ENCODE results near the gene WWOX.

The WWOX gene

GRCh38 chr16:78608305-78608776, 508.9 kb downstream of the WWOX start:
- H3K4me2 ChIP-seq (ENCODE audit: low read depth, low read length) = no peak overlapping the region
- no peaks in the 10 kb centered on the region for H3K36me3 ChIP-seq (replicated peaks; ENCODE audit: insufficient read depth, low read length)
- no peaks in the 10 kb centered on the region for H3K4me1 ChIP-seq (ENCODE audit: low read length)
- no peak overlapping the region for H3K4me3 ChIP-seq (ENCODE audit: low read length)
- H3K27me3 ChIP-seq (replicated peaks; ENCODE audit: insufficient read depth, low read length) = no peaks in the 10 kb centered on the region
- TF ChIP-seq EZH2phosphoT487 (IDR thresholded peaks at IDR 0.05; ENCODE audit: low read length) (no peak), EZH2 (optimal IDR thresholded peaks at IDR 0.05; ENCODE audit: low read depth, low read length) (no peak)
- TF ChIP-seq, protein P1, sequence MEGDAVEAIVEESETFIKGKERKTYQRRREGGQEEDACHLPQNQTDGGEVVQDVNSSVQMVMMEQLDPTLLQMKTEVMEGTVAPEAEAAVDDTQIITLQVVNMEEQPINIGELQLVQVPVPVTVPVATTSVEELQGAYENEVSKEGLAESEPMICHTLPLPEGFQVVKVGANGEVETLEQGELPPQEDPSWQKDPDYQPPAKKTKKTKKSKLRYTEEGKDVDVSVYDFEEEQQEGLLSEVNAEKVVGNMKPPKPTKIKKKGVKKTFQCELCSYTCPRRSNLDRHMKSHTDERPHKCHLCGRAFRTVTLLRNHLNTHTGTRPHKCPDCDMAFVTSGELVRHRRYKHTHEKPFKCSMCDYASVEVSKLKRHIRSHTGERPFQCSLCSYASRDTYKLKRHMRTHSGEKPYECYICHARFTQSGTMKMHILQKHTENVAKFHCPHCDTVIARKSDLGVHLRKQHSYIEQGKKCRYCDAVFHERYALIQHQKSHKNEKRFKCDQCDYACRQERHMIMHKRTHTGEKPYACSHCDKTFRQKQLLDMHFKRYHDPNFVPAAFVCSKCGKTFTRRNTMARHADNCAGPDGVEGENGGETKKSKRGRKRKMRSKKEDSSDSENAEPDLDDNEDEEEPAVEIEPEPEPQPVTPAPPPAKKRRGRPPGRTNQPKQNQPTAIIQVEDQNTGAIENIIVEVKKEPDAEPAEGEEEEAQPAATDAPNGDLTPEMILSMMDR (IDR thresholded peaks at IDR 0.05; ENCODE audit: low read length) = no peak
- H4K20me1 ChIP-seq (ENCODE audit: insufficient read depth, low read length) = no peaks in the 10 kb centered on the region
- no peak overlapping the region for H3K9ac ChIP-seq (ENCODE audit: low read length)
- H3K27ac ChIP-seq (ENCODE audit: low read length) = no peak overlapping the region
- H3K9me2 ChIP-seq (replicated peaks; ENCODE audit: insufficient read depth, low read length) = no peaks in the 10 kb centered on the region
- H3K79me2 ChIP-seq (ENCODE audit: low read length) = no peaks in the 10 kb centered on the region
- no peak for DNase-seq
- H3K9me3 ChIP-seq (replicated peaks; ENCODE audit: insufficient read depth, low read length) = no peaks in the 10 kb centered on the region
- no peaks in the 10 kb centered on the region for H3F3A ChIP-seq (ENCODE audit: insufficient read depth, low read length)
- no peak overlapping the region for H2AFZ ChIP-seq (ENCODE audit: low read length)

DNA sequence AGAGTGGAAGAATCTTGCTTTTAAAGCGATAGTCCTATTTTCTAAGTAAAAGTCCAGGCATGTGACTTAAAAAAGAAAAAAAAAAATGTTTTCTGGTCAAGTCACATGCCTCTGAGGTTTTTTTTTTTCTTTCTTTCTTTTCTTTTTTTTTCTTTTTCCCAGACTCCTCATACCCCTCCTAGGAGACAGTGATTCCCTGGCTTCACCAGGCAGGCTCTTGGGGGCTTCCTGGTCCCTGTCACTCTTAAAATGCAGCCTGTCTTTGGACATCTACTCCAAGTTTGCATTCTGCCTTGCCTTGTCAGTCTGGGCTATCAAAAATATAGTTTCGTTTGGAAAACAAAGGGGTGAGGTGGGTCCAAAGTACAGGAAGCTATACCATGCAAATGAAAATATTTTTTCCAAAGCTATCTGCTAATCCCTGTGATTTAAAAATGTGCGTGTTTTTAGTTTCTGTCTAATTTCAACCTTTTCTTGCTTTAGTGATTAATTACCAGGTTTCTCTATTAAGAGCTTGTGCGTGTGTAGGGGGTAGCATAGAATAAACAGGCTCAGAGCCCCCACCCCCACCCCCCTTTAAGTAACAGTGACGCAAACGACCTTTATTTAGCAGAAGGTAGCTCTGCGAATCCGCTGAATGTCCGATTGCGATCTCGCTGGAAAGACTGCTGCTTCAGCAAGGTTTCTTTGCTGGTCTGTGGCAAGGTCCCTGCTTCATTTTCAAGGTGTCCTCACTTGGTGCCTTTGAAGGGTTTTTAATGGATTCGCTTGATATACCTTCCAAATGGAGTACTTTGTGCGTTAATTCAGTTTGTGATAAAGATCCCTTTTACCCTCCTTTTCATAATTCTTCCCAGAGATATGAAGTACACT, 510.2 kb downstream of the WWOX start:
- H2AFZ ChIP-seq (ENCODE audit: low read length) = no peak overlapping the region
- H3K36me3 ChIP-seq (replicated peaks; ENCODE audit: insufficient read depth, low read length) = no peaks in the 10 kb centered on the region
- no peaks in the 10 kb centered on the region for H3F3A ChIP-seq (ENCODE audit: insufficient read depth, low read length)
- H3K9ac ChIP-seq (ENCODE audit: low read length) = no peak overlapping the region
- no peaks in the 10 kb centered on the region for H4K20me1 ChIP-seq (ENCODE audit: insufficient read depth, low read length)
- H3K27ac ChIP-seq (ENCODE audit: low read length) = no peak overlapping the region
- no peaks in the 10 kb centered on the region for H3K9me2 ChIP-seq (replicated peaks; ENCODE audit: insufficient read depth, low read length)
- TF ChIP-seq, protein P1 (IDR thresholded peaks at IDR 0.05; ENCODE audit: low read length) = no peak
- TF ChIP-seq EZH2phosphoT487 (IDR thresholded peaks at IDR 0.05; ENCODE audit: low read length) = no peak
- TF ChIP-seq EZH2 (optimal IDR thresholded peaks at IDR 0.05; ENCODE audit: low read depth, low read length) = no peak
- no peaks in the 10 kb centered on the region for H3K27me3 ChIP-seq (replicated peaks; ENCODE audit: insufficient read depth, low read length)
- no peaks in the 10 kb centered on the region for H3K9me3 ChIP-seq (replicated peaks; ENCODE audit: insufficient read depth, low read length)
- no peaks in the 10 kb centered on the region for H3K79me2 ChIP-seq (ENCODE audit: low read length)
- H3K4me3 ChIP-seq (ENCODE audit: low read length) = no peak overlapping the region
- DNase-seq = no peak
- no peak overlapping the region for H3K4me2 ChIP-seq (ENCODE audit: low read depth, low read length)
- H3K4me1 ChIP-seq (ENCODE audit: low read length) = no peaks in the 10 kb centered on the region

- DNase-seq = no peak
- H3K27me3 ChIP-seq (replicated peaks; ENCODE audit: insufficient read depth, low read length) = no peaks in the 10 kb centered on the region
- H3K9me3 ChIP-seq (replicated peaks; ENCODE audit: insufficient read depth, low read length) = no peaks in the 10 kb centered on the region
- no peaks in the 10 kb centered on the region for H3K4me1 ChIP-seq (ENCODE audit: low read length)
- TF ChIP-seq, protein P1 (IDR thresholded peaks at IDR 0.05; ENCODE audit: low read length) = no peak
- TF ChIP-seq EZH2phosphoT487 (IDR thresholded peaks at IDR 0.05; ENCODE audit: low read length) = no peak
- no peak for TF ChIP-seq EZH2 (optimal IDR thresholded peaks at IDR 0.05; ENCODE audit: low read depth, low read length)
- no peak overlapping the region for H3K4me2 ChIP-seq (ENCODE audit: low read depth, low read length)
- H3K79me2 ChIP-seq (ENCODE audit: low read length) = no peaks in the 10 kb centered on the region
- H2AFZ ChIP-seq (ENCODE audit: low read length) = no peak overlapping the region
- no peaks in the 10 kb centered on the region for H3K36me3 ChIP-seq (replicated peaks; ENCODE audit: insufficient read depth, low read length)
- H3K9me2 ChIP-seq (replicated peaks; ENCODE audit: insufficient read depth, low read length) = no peaks in the 10 kb centered on the region
- no peak overlapping the region for H3K27ac ChIP-seq (ENCODE audit: low read length)
- H3K9ac ChIP-seq (ENCODE audit: low read length) = no peak overlapping the region
- H3F3A ChIP-seq (ENCODE audit: insufficient read depth, low read length) = no peaks in the 10 kb centered on the region
- H3K4me3 ChIP-seq (ENCODE audit: low read length) = no peak overlapping the region
- H4K20me1 ChIP-seq (ENCODE audit: insufficient read depth, low read length) = no peaks in the 10 kb centered on the region
These were observed 511.9 kb downstream of the WWOX start for GRCh38 chr16:78611318-78611717.

All from MM.1S (cell line).